ENCODE data around the gene GPANK1. TPM values are rescaled to one million over a fixed set of nuclear protein-coding genes. Genes with fewer than 3 reads are reported as not detected.

Gene GPANK1
- total and polyA plus RNA-seq, 9 of the 15 experiments (the other 6 are each of a cell fraction or from before 2014, with no cell fraction given), result 32.2 to 111 (median 46.3) TPM

GRCh38 chr6:31659649-31660380 is 5.0 kb downstream of the GPANK1 start (continued):
- TF ChIP-seq, protein P1, sequence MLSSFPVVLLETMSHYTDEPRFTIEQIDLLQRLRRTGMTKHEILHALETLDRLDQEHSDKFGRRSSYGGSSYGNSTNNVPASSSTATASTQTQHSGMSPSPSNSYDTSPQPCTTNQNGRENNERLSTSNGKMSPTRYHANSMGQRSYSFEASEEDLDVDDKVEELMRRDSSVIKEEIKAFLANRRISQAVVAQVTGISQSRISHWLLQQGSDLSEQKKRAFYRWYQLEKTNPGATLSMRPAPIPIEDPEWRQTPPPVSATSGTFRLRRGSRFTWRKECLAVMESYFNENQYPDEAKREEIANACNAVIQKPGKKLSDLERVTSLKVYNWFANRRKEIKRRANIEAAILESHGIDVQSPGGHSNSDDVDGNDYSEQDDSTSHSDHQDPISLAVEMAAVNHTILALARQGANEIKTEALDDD (IDR thresholded peaks at IDR 0.05), result no peak
- TF ChIP-seq HNRNPUL1 (IDR thresholded peaks at IDR 0.05; ENCODE audit: low read length) (no peak), STAG1 (CRISPR knock-in tag; IDR thresholded peaks at IDR 0.05; ENCODE audit: borderline replicate concordance) (no peak), SNIP1 (IDR thresholded peaks at IDR 0.05; ENCODE audit: low read depth) (no peak), RAD51 (IDR thresholded peaks at IDR 0.05; ENCODE audit: borderline replicate concordance, low read depth) (no peak), NFIC (IDR thresholded peaks at IDR 0.05) (no peak), ZNF316 (IDR thresholded peaks at IDR 0.05) (no peak), MYBL2 (IDR thresholded peaks at IDR 0.05; ENCODE audit: low read depth) (no peak), MYBL2 (CRISPR knock-in tag; IDR thresholded peaks at IDR 0.05; ENCODE audit: borderline replicate concordance) (no peak), POLR2G (IDR thresholded peaks at IDR 0.05; ENCODE audit: low read depth, low read length) (no peak), NBN (IDR thresholded peaks at IDR 0.05; ENCODE audit: low read depth) (0 out of 2 replicates have a peak, but pooled peaks have one; percentile 11), CBFA2T2 (conservative IDR thresholded peaks at IDR 0.05) (no peak), SREBF2 (CRISPR knock-in tag; IDR thresholded peaks at IDR 0.05) (0 out of 2 replicates have a peak, but pooled peaks have one; percentile 29), GATAD2A (IDR thresholded peaks at IDR 0.05) (no peak), CREBBP (IDR thresholded peaks at IDR 0.05; ENCODE audit: low read depth, low read length) (no peak), NFE2 (IDR thresholded peaks at IDR 0.05; ENCODE audit: low read depth) (no peak)
- TF ChIP-seq, protein P2, sequence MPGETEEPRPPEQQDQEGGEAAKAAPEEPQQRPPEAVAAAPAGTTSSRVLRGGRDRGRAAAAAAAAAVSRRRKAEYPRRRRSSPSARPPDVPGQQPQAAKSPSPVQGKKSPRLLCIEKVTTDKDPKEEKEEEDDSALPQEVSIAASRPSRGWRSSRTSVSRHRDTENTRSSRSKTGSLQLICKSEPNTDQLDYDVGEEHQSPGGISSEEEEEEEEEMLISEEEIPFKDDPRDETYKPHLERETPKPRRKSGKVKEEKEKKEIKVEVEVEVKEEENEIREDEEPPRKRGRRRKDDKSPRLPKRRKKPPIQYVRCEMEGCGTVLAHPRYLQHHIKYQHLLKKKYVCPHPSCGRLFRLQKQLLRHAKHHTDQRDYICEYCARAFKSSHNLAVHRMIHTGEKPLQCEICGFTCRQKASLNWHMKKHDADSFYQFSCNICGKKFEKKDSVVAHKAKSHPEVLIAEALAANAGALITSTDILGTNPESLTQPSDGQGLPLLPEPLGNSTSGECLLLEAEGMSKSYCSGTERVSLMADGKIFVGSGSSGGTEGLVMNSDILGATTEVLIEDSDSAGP (CRISPR knock-in tag; IDR thresholded peaks at IDR 0.05), result peak; percentile 59; the same call in 1 of the 2 replicates
- TF ChIP-seq, protein P3, sequence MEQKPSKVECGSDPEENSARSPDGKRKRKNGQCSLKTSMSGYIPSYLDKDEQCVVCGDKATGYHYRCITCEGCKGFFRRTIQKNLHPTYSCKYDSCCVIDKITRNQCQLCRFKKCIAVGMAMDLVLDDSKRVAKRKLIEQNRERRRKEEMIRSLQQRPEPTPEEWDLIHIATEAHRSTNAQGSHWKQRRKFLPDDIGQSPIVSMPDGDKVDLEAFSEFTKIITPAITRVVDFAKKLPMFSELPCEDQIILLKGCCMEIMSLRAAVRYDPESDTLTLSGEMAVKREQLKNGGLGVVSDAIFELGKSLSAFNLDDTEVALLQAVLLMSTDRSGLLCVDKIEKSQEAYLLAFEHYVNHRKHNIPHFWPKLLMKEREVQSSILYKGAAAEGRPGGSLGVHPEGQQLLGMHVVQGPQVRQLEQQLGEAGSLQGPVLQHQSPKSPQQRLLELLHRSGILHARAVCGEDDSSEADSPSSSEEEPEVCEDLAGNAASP (IDR thresholded peaks at IDR 0.05), result no peak
- TF ChIP-seq, protein P4, sequence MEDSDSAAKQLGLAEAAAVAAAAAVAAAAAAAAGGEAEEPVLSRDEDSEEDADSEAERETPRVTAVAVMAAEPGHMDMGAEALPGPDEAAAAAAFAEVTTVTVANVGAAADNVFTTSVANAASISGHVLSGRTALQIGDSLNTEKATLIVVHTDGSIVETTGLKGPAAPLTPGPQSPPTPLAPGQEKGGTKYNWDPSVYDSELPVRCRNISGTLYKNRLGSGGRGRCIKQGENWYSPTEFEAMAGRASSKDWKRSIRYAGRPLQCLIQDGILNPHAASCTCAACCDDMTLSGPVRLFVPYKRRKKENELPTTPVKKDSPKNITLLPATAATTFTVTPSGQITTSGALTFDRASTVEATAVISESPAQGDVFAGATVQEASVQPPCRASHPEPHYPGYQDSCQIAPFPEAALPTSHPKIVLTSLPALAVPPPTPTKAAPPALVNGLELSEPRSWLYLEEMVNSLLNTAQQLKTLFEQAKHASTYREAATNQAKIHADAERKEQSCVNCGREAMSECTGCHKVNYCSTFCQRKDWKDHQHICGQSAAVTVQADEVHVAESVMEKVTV (CRISPR knock-in tag; IDR thresholded peaks at IDR 0.05), result 0 out of 2 replicates have a peak, but pooled peaks have one; percentile 5
- TF ChIP-seq, protein P5, sequence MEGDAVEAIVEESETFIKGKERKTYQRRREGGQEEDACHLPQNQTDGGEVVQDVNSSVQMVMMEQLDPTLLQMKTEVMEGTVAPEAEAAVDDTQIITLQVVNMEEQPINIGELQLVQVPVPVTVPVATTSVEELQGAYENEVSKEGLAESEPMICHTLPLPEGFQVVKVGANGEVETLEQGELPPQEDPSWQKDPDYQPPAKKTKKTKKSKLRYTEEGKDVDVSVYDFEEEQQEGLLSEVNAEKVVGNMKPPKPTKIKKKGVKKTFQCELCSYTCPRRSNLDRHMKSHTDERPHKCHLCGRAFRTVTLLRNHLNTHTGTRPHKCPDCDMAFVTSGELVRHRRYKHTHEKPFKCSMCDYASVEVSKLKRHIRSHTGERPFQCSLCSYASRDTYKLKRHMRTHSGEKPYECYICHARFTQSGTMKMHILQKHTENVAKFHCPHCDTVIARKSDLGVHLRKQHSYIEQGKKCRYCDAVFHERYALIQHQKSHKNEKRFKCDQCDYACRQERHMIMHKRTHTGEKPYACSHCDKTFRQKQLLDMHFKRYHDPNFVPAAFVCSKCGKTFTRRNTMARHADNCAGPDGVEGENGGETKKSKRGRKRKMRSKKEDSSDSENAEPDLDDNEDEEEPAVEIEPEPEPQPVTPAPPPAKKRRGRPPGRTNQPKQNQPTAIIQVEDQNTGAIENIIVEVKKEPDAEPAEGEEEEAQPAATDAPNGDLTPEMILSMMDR (IDR thresholded peaks at IDR 0.05 in 2 of 3, conservative IDR thresholded peaks at IDR 0.05 in 1 of 3; ENCODE audit: insufficient read depth in 2 of 3, low read depth in 1 of 3, low read length in 3 of 3), result no peak; a peak in 2 of 6 replicates
- TF ChIP-seq, protein P6, sequence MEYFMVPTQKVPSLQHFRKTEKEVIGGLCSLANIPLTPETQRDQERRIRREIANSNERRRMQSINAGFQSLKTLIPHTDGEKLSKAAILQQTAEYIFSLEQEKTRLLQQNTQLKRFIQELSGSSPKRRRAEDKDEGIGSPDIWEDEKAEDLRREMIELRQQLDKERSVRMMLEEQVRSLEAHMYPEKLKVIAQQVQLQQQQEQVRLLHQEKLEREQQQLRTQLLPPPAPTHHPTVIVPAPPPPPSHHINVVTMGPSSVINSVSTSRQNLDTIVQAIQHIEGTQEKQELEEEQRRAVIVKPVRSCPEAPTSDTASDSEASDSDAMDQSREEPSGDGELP (CRISPR knock-in tag; IDR thresholded peaks at IDR 0.05; ENCODE audit: borderline replicate concordance), result no peak
